Esophagus squamous epithelium (tissue), 5 donors: ENCODE measurements around the gene RHOU. TPM values are rescaled to one million over a fixed set of nuclear protein-coding genes. Genes with fewer than 3 reads are reported as not detected.

Source experiments
- DNase-seq: peaks from one replicate; lab custom pipeline; 2025; lab: John Stamatoyannopoulos, UW
- H3K27ac ChIP-seq, 4 donors: fragments of 200-600 bp; sonication (generic); one replicate each; pipeline ENCODE4 v1.5.1; 2016 to 2019; ENCODE audit warnings: mild to moderate bottlenecking in 1 of 4
- H3K27me3 ChIP-seq, 4 donors: fragments of 200-600 bp; sonication (generic); 1 replicate in 3 of 4; 2 replicates in 1 of 4; pipeline versions ENCODE4 v1.5.1 to v1.6.0; 2017 to 2021; ENCODE audit warnings: antibody characterized with exemption in 1 of 4
- H3K36me3 ChIP-seq, 3 donors: fragments of 200-600 bp; sonication (generic); one replicate each; pipeline ENCODE4 v1.5.1; 2016 to 2019
- H3K4me1 ChIP-seq, 3 donors: fragments of 200-600 bp; sonication (generic); one replicate each; pipeline ENCODE4 v1.5.1; 2017 to 2019
- H3K4me3 ChIP-seq, 4 donors: fragments of 200-600 bp; sonication (generic); 1 replicate in 3 of 4; 2 replicates in 1 of 4; pipeline ENCODE4 v1.5.1; 2016 to 2019; ENCODE audit warnings: mild to moderate bottlenecking in 2 of 4, moderate library complexity in 1 of 4
- H3K9me3 ChIP-seq, 3 donors: fragments of 200-600 bp; sonication (generic); one replicate each; pipeline ENCODE4 v1.5.1; 2016 to 2019
- POLR2A ChIP-seq, 4 donors: fragments of 450-650 bp; IDR thresholded peaks; one replicate each; pipeline ENCODE4 v1.6.1; 2017; ENCODE audit warnings: antibody characterized with exemption in 4 of 4, mild to moderate bottlenecking in 4 of 4, moderate library complexity in 3 of 4
- WGBS, 2 donors: methylation state at CpG; one replicate each; pipeline ENCODE4 v1.1.5; 2018; 5-methylcytosine and 5-hydroxymethylcytosine counted together
- intact Hi-C: fragments of 100-400 bp; cut with DNase I; formaldehyde crosslinking; loops from one replicate; pipeline ENCODE4 v1.15.0; 2022
- total RNA-seq, 4 donors: library from RNA; depleted of rRNA; stranded (reverse); fragments of >200 nt; gene quantifications; one replicate each; pipeline ENCODE4 v1.1.0, GENCODE V29; 2016
- TF ChIP-seq, protein P1 (sequence below), 6 experiments: fragments of 450-650 bp in 4 of 6; fragments of 200-600 bp in 2 of 6; sonication (generic) in 2 of 6; IDR thresholded peaks; one replicate each; pipeline ENCODE4 v1.5.1; 2016 to 2019; ENCODE audit warnings: antibody characterized with exemption in 6 of 6, mild to moderate bottlenecking in 4 of 6, moderate library complexity in 4 of 6
- donor health status: DM: yes; HTN: yes; CAD: no.

The RHOU gene
- total RNA-seq, 4 donors from 2014 or later = 0.27 to 9.2 (median 2.5) TPM

DNA sequence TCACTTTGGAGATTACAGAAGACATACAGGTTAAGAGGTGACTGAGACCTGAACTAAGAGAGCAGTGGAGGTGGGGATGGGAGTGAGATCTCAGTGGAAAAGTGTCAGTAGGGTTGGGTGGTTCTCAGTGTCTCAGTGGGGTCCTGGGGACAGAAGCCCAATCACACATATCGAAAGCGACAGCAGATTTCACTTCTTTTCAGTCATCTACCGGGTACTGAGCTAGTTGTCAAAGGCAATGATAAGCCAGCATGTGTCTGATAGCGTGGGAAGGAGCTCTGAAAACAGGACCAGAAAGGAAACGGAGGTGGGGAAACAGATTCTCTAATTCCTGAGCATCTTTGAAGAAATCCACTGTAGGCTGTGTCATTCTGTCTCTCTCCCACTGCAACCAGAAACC is 59.5 kb downstream of the RHOU start:
- TF ChIP-seq, protein P1, sequence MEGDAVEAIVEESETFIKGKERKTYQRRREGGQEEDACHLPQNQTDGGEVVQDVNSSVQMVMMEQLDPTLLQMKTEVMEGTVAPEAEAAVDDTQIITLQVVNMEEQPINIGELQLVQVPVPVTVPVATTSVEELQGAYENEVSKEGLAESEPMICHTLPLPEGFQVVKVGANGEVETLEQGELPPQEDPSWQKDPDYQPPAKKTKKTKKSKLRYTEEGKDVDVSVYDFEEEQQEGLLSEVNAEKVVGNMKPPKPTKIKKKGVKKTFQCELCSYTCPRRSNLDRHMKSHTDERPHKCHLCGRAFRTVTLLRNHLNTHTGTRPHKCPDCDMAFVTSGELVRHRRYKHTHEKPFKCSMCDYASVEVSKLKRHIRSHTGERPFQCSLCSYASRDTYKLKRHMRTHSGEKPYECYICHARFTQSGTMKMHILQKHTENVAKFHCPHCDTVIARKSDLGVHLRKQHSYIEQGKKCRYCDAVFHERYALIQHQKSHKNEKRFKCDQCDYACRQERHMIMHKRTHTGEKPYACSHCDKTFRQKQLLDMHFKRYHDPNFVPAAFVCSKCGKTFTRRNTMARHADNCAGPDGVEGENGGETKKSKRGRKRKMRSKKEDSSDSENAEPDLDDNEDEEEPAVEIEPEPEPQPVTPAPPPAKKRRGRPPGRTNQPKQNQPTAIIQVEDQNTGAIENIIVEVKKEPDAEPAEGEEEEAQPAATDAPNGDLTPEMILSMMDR (IDR thresholded peaks at IDR 0.05) = no peak
- TF ChIP-seq POLR2A (IDR thresholded peaks at IDR 0.05) = no peak
- Histone ChIP-seq H3K36me3 (no peaks in the 10 kb centered on the region), H3K4me1 (no peaks in the 10 kb centered on the region), H3K27me3 (no peaks in the 10 kb centered on the region), H3K4me3 (no peak overlapping the region), H3K9me3 (no peaks in the 10 kb centered on the region), H3K27ac (no peak overlapping the region)
- DNase-seq = no peak
- WGBS, 2 donors = 75 to 86% methylated on average over 5 of the region's 5 CpGs
- intact Hi-C loops = no loop called here

DNA sequence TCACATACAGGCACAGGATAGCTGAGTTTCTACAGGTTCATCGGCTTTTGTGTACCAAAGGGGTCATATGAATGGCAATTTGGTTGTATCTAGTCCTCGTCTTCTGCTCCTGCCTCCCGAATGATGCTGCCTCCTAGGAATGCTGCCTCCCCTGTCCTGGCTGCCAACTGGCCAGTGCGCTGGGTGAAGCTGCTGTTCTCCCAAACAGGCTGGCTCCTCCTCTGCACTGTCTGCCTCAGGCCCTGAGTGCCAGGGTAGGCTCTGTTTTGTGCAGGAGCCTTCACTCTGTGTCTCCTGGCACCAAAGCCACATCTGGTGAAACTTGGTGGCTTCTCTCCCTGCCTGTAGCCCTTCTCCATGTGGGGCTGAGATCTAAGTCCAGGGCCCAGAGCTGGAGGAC is 60.3 kb downstream of the RHOU start:
- DNase-seq = no peak

More for the DNA sequence above, 60.3 kb downstream of the RHOU start:
- TF ChIP-seq, protein P1 (IDR thresholded peaks at IDR 0.05) = no peak
- TF ChIP-seq POLR2A (IDR thresholded peaks at IDR 0.05) = no peak
- H3K36me3 ChIP-seq = no peaks in the 10 kb centered on the region
- H3K27ac ChIP-seq = no peak overlapping the region
- WGBS, 2 donors = 57 to 69% methylated on average over 3 to 4 of the region's 4 CpGs
- no peak overlapping the region for H3K4me3 ChIP-seq
- intact Hi-C loops = no loop called here
- no peaks in the 10 kb centered on the region for H3K27me3 ChIP-seq
- no peaks in the 10 kb centered on the region for H3K4me1 ChIP-seq
- H3K9me3 ChIP-seq = no peaks in the 10 kb centered on the region

Other genes starting within 250 kb of the RHOU start
- gene RNF187, start 248.1 kb upstream of the RHOU start, total RNA-seq = 10 to 100 TPM; 33.4 to 74.7 (median 60.0) TPM